GM12875 (cell line): ENCODE results near the gene IBSP.
A peak's percentile ranks its signal among the peaks of the same experiment; 100 is the strongest.

Experiments used
- H3K4me3 ChIP-seq: one replicate; pipeline ENCODE4 v1.5.1; 2011; ENCODE audit warnings: low read depth, low read length, control low read depth
- CTCF ChIP-seq: IDR thresholded peaks from 2 replicates; pipeline ENCODE4 v1.5.1; 2011; ENCODE audit warnings: low read depth, mild to moderate bottlenecking, control low read depth, inconsistent platforms, low read length, moderate library complexity, borderline replicate concordance; ENCODE audit not compliant: insufficient read depth

Gene IBSP

DNA sequence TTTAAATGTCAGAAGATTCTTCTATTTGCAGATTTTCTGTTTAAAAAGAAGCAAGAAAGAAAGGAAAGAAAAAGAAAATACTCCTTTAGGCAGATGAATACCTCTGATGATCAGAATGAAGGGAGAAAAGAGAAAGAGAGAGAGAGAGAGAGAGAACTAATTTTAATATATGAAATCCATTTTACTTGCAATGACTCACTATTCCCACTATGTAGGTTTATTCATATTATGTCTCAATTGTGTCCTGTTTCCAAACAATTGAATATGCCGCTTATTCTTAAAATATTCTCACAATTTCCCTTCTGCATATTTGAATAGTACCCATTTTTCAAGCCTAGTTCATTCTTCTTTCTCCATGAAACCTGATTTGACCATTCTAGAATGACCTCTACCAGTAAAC, 45.1 kb downstream of the IBSP start:
- H3K4me3 ChIP-seq = no peak overlapping the region
- no peak for TF ChIP-seq CTCF

DNA sequence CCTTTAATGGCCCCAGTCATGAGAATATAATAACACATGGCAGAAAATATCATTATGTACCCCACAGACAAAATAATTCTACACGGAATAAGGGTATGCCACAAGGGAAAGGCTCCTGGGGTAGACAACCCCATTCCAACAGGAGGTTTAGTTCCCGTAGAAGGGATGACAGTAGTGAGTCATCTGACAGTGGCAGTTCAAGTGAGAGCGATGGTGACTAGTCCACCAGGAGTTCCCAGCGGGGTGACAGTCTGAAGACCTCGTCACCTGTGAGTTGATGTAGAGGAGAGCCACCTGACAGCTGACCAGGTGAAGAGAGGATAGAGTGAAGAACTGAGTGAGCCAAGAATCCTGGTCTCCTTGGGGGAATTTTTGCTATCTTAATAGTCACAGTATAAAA, 46.9 kb downstream of the IBSP start:
- TF ChIP-seq CTCF = no peak

GRCh38 chr4:87848622-87849351, 49.4 kb downstream of the IBSP start:
- peak; percentile 41; the same call in 1 of the 2 replicates for TF ChIP-seq CTCF
- no peak overlapping the region for H3K4me3 ChIP-seq

More for the DNA sequence above, 46.9 kb downstream of the IBSP start:
- H3K4me3 ChIP-seq = no peak overlapping the region

DNA sequence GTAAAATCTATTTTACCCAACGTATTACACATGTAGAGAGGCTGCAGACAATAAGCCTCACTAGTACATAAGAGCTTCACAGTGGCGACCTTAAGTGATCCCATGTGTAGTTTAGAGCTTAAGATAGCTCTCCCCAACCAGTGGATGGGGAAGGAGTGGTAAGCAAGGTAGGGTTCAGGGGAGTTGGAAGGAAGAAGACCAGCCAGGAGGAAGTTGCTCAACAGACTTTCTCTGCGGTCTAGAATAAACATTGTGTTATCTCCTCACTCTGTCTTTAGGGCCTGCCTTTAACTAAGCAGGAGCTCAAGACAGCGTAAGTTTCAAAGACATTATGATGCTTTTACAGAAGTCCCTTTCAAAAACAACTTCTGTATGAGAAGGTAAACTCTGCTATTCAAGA, 50.3 kb downstream of the IBSP start:
- H3K4me3 ChIP-seq = no peak overlapping the region

DNA sequence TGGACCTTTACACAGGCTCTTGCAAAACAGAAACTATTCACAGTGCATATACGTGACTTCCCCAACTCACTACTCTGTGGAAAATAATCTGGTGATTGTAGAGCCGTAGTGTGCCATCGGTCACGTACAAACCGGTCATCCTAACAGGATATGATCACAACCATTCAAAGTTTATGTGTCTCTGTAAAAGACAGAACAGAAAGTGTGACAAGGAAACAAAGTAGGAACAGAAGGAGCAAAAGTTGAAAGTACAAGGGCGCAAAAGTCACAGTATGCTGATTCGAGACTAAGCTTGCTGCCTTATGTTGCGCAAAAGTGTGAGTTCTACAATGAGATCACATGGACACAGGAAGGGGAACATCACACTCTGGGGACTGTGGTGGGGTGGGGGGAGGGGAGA, 52.0 kb downstream of the IBSP start:
- no peak for TF ChIP-seq CTCF
- no peak overlapping the region for H3K4me3 ChIP-seq

More for the DNA sequence above, 50.3 kb downstream of the IBSP start:
- no peak for TF ChIP-seq CTCF

DNA sequence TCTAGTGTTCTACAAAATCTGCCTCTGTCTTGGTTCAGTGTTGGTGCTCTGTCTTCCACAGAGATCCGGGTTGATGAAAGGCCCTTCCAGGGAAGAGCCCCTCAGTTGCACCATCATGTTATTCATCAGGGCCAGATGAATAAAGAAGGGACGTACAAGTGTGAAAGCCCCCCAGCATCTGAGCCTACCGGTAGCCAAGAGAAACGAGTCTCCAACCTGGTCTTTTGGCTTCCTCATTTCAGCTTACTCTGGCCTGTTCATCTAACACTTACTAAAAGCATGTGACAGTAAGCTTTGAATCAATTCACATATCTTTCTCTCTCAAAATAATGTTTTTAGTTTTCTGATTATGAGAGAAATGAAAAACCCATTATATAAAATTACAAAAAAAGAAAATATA, 52.6 kb downstream of the IBSP start:
- no peak overlapping the region for H3K4me3 ChIP-seq
- no peak for TF ChIP-seq CTCF

DNA sequence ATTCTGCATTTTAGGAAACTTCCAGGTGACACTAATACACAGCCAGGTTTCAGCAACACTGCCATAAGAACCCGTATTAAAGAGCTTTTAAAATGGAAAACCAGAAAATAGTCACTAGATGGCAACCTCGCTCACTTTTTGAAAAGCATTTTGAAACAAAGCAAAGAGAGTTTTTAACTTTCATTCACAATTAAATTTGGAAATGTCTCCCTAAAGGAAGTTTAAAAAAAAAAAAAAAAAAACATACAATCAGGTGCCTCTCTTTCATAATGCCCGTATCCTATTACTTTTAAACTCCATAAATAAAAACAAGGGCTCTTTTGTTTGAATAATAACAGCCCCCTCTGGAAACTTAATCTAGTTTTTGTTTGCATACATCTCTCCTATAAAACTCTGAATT, 53.8 kb downstream of the IBSP start:
- no peak for TF ChIP-seq CTCF
- no peak overlapping the region for H3K4me3 ChIP-seq
